ENCODE measurements around the gene CYLD.
A peak's percentile ranks its signal among the peaks of the same experiment; 100 is the strongest.

The CYLD gene

DNA sequence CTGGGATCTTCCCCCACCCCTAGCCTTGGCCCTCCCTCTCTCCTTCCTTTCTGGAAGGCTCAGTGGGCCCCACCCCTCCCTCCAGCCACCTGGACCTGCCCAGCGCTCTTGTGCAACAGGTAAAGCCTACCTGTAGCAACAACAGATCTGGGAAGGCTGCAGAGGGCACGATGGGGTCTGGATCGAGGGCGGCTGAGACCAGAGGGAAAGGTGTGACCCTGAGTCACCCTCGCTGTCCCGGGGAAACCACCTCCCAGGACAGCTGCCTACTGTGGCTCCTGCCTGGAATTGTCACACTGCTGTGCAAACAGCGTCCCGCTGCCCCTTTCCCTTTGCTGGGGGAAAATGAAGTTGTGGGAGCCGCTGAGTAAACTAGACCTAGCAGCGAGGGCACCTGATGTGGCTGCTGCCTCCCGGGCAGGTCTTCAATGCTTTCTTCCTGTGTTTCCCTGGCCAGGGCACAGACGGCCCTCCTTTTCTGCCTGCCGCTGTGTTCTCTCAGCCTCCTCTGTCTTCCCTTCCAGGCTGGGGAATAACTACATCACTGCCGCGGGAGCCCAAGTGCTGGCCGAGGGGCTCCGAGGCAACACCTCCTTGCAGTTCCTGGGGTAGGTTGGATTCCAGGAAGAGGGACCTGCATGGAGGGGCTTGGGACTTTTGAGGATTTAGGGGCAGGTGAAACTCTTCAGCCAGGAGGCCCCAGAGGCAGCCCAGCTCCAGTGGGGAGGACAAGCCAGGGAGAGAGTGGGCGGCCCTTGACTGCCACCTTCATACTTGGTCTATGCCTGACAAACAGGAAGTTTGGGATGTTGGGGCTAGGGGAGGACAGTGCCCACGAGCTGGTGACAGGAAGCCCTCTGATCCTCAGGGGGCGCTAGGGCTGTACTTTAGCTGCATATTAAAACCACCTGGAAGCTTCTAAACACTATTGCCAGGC, 22.2 kb upstream of the CYLD start:
- TF ChIP-seq GFI1B (tag by site-specific recombination; IDR thresholded peaks at IDR 0.05) (no peak), SCRT2 (tag by site-specific recombination; IDR thresholded peaks at IDR 0.05) (peak; percentile 64), SETDB1 (IDR thresholded peaks at IDR 0.05; ENCODE audit: insufficient read length, low read length) (no peak), SCRT1 (tag by site-specific recombination; IDR thresholded peaks at IDR 0.05; ENCODE audit: borderline replicate concordance) (0 out of 2 replicates have a peak, but pooled peaks have one; percentile 17)
- H3K4me1 ChIP-seq (ENCODE audit: control insufficient read depth, insufficient read depth, low read length): no peaks in the 10 kb centered on the region
- H3K27ac ChIP-seq (ENCODE audit: extremely low read depth, low read depth, low read length): no peak overlapping the region
- ChIA-PET CTCF (interaction anchor here (0.7 to 1.3 kb wide), 3 partner anchors 47 to 84 kb away, joined by 3 read pairs; no protein-coding TSS in a partner anchor), POLR2A (no interaction called here)
- H3K36me3 ChIP-seq (ENCODE audit: control insufficient read depth in 2 of 2, insufficient read depth in 1 of 2, low read length in 2 of 2): no peaks in the 10 kb centered on the region
- no peaks in the 10 kb centered on the region for H3K9me3 ChIP-seq (ENCODE audit: control insufficient read depth, insufficient read depth, low read depth, low read length)
- H3K4me3 ChIP-seq (ENCODE audit: low read depth, low read length): no peak overlapping the region

DNA sequence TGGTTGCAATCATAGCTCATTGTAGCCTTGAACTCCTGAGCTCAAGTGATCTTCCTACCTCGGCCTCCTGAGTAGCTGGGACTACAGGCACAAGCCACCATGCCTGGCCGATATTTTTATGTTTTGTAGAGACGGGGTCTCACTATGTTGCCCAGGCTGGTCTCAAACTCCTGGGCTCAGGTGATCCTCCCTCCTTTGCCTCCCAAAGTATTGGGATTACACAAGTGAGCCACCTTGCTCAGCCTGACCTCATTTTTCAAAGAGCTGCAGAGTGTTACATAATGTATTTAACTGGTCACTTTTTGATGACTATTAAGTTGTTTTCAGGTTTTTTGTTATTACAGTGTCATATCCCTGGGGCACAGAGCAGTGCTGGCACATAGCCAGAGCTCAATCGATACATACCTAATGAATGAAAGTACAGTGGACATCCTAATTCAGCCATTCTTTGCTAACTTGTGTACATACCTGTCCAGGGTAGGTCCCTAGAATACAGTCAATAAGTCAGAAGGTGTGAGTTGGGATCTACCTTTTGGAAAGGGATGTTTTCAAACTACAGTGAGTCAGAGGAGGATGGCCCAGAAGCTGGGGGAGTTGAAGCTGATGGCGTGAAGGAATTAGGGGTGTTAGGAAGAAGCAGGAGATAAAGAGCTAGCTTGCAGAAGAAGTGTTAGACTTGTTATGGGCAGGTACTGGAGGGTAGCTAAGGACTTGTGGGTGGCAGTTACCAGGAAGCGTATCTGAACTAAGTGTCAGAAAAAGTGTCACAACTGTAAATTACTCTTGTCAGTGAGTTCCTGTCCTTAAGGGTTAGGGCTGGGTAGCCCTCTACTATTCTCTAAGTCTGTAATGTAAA, 20.1 kb upstream of the CYLD start:
- TF ChIP-seq ZNF221 (tag by site-specific recombination; IDR thresholded peaks at IDR 0.05; ENCODE audit: borderline replicate concordance) (no peak), ZBTB8A (tag by site-specific recombination; IDR thresholded peaks at IDR 0.05) (no peak), HOXD13 (CRISPR knock-in tag; IDR thresholded peaks at IDR 0.05; ENCODE audit: borderline replicate concordance) (no peak), ZNF433 (tag by site-specific recombination; IDR thresholded peaks at IDR 0.05; ENCODE audit: low read depth) (no peak), PBX3 (CRISPR knock-in tag; IDR thresholded peaks at IDR 0.05) (no peak), ZNF596 (tag by site-specific recombination; IDR thresholded peaks at IDR 0.05) (no peak), ZFP41 (tag by site-specific recombination; IDR thresholded peaks at IDR 0.05; ENCODE audit: borderline replicate concordance) (no peak), SP2 (tag by site-specific recombination; IDR thresholded peaks at IDR 0.05) (no peak)
- Histone ChIP-seq H3K36me3 (ENCODE audit: control insufficient read depth in 2 of 2, insufficient read depth in 1 of 2, low read length in 2 of 2) (no peaks in the 10 kb centered on the region), H3K4me3 (ENCODE audit: low read depth, low read length) (no peak overlapping the region), H3K27ac (ENCODE audit: extremely low read depth, low read depth, low read length) (no peak overlapping the region), H3K9me3 (ENCODE audit: control insufficient read depth, insufficient read depth, low read depth, low read length) (no peaks in the 10 kb centered on the region), H3K4me1 (ENCODE audit: control insufficient read depth, insufficient read depth, low read length) (no peaks in the 10 kb centered on the region)
- POLR2A ChIA-PET: no interaction called here
- CTCF ChIA-PET: interaction anchor here (0.6 to 1.2 kb wide), 3 partner anchors 9 to 1337 kb away, joined by 3 read pairs; no protein-coding TSS in a partner anchor

DNA sequence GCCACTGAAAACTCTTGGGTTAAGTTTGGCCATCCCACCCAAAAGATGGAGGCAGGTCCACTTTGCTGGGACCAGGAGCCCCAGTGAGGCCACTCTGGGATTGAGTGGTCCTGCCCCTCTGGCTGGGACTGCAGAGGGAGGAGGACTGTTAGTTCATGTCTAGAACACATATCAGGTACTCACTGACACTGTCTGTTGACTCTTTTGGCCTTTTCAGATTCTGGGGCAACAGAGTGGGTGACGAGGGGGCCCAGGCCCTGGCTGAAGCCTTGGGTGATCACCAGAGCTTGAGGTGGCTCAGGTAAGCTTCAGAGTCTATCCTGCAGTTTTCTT, 19.5 kb upstream of the CYLD start:
- ChIA-PET POLR2A (no interaction called here), CTCF (no interaction called here)
- no peaks in the 10 kb centered on the region for H3K36me3 ChIP-seq (ENCODE audit: control insufficient read depth in 2 of 2, insufficient read depth in 1 of 2, low read length in 2 of 2)
- H3K4me3 ChIP-seq (ENCODE audit: low read depth, low read length): no peak overlapping the region
- no peaks in the 10 kb centered on the region for H3K4me1 ChIP-seq (ENCODE audit: control insufficient read depth, insufficient read depth, low read length)
- no peaks in the 10 kb centered on the region for H3K9me3 ChIP-seq (ENCODE audit: control insufficient read depth, insufficient read depth, low read depth, low read length)
- H3K27ac ChIP-seq (ENCODE audit: extremely low read depth, low read depth, low read length): no peak overlapping the region
- TF ChIP-seq KLF10 (tag by site-specific recombination; IDR thresholded peaks at IDR 0.05) (no peak), ZNF335 (tag by site-specific recombination; conservative IDR thresholded peaks at IDR 0.05) (no peak), PRDM4 (tag by site-specific recombination; IDR thresholded peaks at IDR 0.05) (no peak), ZNF639 (tag by site-specific recombination; IDR thresholded peaks at IDR 0.05) (no peak), BCL11B (tag by site-specific recombination; IDR thresholded peaks at IDR 0.05; ENCODE audit: low read depth) (no peak), BCL6B (tag by site-specific recombination; IDR thresholded peaks at IDR 0.05) (no peak), ZNF394 (tag by site-specific recombination; IDR thresholded peaks at IDR 0.05; ENCODE audit: borderline replicate concordance) (no peak), ZNF501 (tag by site-specific recombination; IDR thresholded peaks at IDR 0.05) (no peak), ZBTB48 (tag by site-specific recombination; IDR thresholded peaks at IDR 0.05) (no peak)
- TF ChIP-seq, protein P1, sequence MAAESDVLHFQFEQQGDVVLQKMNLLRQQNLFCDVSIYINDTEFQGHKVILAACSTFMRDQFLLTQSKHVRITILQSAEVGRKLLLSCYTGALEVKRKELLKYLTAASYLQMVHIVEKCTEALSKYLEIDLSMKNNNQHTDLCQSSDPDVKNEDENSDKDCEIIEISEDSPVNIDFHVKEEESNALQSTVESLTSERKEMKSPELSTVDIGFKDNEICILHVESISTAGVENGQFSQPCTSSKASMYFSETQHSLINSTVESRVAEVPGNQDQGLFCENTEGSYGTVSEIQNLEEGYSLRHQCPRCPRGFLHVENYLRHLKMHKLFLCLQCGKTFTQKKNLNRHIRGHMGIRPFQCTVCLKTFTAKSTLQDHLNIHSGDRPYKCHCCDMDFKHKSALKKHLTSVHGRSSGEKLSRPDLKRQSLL (tag by site-specific recombination; IDR thresholded peaks at IDR 0.05): no peak

Data from HEK293 (cell line).